HG03457 (cell line): ENCODE data around the gene TECPR2.
A peak's percentile ranks its signal among the peaks of the same experiment; 100 is the strongest.
"Not testable (repeated sequence)": the region's sequence is repeated elsewhere in the genome, so short reads cannot be mapped to it uniquely, and the experiment has no call there.

ENCODE experiments used
- ATAC-seq: cut with Tn5 transposase; IDR thresholded peaks from one replicate; pipeline ENCODE4 v1.9.1; 2021; ENCODE audit warnings: moderate number of reproducible peaks; ENCODE audit not compliant: unreplicated experiment

Gene TECPR2

DNA sequence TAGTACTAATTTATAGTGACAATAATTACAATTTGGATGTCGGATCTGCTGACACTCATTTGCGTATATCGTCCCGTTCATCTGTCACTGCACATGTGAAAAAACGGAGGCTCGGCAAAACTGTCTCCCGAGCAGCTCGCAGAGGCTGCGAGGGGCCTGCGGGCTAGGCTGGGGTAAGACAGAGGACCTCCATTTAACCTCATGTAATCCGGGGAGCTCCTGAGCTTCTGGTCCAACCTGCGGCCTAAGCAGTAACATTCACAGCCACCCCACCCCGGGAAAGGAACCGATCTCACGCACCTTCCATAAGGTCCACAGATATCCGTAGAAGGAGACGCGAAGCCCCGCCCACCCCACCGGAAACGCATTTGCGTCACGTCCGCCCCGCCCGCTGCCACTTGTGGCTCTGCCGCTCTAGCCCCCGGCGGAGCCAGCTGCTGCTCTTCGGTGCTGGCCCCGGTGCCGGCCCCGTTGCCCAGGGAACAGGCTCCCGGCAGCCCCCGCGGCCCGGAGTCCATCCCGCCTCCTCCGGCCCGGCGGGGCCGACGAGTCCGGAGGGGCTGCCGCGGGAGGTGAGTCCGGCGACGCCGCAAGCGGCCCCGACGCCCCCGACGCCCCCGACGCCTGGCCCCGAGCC, at the start of gene TECPR2, which contains the start of gene CINP:
Gene TECPR2 (plus strand): TSS at position 397 of the 637 bp plus-strand sequence. CDS start 13,781 bp downstream, outside the sequence.
Gene CINP (minus strand): TSS at position 346 of the 637 bp plus-strand sequence. CDS start 39 bp downstream, at position 307.
- peak; percentile 76 for ATAC-seq

- ATAC-seq = peak; percentile 53
These were observed 48.3 kb upstream of the TECPR2 start for GRCh38 chr14:102314242-102315011.

DNA sequence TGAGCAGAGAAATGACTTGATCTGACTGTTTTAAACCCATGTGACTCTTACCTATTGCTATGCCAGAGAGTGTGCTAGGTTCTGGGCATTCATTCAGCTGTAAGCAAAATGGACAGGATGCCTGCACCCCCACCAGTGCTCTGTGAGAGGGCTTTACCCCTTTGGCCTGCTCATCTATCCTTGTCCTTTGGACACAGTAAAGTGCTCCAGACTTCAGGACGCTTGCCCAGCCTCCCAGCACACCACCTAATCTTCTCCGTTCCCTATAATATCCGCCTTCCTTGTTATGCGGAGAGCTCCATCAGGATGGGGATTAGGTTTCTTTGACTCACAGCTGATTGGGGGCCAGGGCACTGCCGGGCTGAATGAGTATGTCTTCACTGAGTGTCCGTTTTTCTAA, 47.6 kb upstream of the TECPR2 start:
- ATAC-seq = no peak

DNA sequence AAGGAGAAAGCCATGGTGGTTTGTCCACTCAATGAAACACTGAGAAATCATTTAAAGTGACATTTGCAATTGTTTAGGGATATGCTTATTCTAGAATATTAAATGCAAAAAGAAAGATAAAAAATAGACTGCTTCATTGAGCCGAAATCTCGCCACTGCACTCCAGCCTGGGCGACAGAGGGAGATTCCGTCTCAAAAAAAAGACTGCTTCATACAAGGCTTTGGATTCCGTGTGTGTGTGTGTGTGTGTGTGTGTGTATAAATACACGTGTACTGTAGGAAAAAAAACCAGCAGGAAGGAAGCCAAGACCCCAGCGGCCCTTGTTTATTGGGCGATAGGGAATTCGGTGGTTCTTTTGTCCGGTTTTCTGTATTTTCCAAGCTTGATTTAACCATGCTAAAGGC, 46.4 kb upstream of the TECPR2 start:
- no peak for ATAC-seq

GRCh38 chr14:102316743-102317563, 45.8 kb upstream of the TECPR2 start:
- peak; percentile 56 for ATAC-seq

DNA sequence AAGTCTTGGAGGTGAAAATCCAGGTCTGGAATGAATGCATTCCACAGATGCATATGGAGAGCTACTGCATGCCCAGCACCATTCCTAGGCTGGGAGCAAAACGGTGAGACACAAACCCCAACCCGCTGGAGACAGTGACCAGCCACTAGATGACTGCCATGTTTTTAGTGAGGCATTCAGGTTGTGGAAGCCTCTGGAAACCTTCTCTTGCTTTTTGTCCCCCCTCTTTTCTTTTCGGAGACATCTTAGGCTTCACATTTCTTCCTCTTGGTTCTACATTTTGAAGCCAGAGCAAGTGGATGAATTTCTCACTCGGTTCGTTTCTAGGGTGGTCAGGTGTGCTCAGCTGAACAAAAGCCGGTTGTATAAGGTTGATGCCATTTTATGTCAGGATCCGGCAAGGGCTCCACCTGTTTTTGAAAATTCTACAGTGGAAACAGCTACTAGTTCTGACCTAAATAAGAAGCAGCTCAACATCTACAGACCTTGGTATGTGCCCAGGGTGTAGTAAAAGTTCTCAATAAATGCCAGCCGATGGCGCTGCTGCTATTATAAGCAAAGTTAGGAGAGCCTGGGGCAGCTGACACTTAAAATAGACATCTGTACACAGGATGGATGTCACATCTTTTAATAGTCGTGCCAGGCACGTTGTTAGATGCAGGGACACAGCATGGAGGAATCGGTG, 45.0 kb upstream of the TECPR2 start:
- ATAC-seq = no peak

DNA sequence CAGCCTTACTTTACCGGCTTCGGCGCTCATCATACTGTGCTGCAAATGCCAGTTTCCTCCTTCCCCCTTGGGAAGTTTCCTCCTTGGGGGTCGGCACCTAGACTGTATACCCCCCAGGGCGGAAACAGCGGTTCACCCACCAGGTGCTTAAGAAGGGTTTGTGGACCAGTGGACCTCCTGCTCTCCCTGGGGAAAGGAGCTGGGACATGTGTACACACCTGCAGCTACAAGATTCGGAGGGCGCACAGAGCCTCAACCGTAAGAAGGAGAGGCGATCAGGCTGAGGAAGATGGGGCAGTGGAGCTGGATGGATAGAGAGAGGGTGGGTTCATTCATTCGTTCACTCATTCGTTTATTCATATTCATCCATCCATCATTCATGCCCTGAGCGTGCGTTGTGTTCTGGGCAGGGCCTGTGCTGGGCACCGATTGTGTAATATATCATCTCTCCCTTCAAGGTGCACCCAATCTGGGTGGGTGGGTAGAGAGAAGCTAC, 43.9 kb upstream of the TECPR2 start:
- ATAC-seq = no peak

- peak; percentile 43 for ATAC-seq
These were observed 43.2 kb upstream of the TECPR2 start, which contains the start of gene ZNF839 for GRCh38 chr14:102319351-102320032. Gene ZNF839 (plus strand): TSS chr14:102319746. CDS start chr14:102319766, 20 bp downstream.

DNA sequence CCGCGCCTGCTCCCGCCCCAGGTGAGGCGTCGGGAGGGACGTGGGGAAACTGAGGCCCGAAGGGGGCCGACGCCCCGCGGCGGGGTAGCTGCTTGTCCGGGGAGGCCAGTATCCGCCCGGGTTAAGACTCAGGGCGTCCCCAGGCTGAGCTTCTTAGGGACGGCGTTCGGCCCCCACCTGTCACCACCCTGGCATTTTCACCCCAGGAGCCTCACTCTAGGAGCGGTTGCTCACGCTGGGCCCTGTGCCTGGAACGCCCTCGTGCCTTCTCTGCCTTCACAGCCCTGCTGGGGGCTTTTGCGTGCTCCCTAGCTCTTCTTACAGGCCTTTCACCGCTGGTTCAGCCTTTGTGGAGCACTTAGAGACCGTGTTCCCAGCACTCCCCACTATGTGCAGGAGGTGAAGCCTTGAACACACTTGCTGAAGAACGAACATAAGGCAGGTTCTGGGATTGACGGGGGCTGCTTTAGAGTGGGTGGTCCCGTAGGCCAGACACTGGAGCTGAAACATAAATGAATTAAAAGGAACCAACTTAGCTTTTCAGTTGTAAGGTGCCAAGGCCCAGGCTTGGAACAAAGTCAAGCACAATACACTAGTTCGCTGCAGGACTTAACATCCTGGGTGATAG, 42.6 kb upstream of the TECPR2 start:
- peak; percentile 11 for ATAC-seq

DNA sequence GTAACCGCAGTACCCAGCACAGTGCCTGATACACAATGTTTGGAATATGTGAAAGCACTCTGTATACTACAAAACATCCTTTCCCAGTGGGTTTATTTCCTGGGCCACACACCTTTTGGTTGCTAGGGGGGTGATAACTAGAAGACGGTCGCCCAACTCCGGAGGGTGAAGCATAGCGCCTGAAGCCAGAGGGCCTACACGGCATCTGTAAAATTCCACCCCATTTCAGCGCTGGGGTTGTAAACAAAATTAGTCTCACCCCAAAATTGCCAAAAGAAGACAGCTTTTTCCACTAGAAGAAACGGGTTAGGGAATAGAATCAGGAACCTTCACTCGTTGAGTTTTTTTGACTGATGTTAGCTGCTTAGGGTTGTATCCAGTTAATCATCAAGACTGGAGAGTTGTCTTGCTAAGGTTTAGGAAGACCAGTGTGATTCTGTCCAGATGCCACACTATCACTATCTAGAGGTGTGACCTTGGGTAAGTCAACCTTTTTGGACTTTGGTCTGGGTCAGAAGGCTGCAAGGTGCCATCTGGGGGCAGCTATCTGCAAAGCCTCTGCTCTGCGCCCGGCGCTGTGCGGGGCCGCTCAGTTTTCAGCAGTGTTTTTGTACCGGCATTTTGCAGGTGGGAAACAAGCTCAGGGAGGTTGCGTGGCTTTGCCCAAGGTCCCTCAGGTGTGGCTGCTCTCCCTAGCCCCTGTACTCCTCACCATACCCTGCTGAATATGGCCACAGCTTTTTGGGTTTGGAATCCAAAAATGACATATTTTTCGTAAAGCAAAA, 41.9 kb upstream of the TECPR2 start:
- no peak for ATAC-seq

DNA sequence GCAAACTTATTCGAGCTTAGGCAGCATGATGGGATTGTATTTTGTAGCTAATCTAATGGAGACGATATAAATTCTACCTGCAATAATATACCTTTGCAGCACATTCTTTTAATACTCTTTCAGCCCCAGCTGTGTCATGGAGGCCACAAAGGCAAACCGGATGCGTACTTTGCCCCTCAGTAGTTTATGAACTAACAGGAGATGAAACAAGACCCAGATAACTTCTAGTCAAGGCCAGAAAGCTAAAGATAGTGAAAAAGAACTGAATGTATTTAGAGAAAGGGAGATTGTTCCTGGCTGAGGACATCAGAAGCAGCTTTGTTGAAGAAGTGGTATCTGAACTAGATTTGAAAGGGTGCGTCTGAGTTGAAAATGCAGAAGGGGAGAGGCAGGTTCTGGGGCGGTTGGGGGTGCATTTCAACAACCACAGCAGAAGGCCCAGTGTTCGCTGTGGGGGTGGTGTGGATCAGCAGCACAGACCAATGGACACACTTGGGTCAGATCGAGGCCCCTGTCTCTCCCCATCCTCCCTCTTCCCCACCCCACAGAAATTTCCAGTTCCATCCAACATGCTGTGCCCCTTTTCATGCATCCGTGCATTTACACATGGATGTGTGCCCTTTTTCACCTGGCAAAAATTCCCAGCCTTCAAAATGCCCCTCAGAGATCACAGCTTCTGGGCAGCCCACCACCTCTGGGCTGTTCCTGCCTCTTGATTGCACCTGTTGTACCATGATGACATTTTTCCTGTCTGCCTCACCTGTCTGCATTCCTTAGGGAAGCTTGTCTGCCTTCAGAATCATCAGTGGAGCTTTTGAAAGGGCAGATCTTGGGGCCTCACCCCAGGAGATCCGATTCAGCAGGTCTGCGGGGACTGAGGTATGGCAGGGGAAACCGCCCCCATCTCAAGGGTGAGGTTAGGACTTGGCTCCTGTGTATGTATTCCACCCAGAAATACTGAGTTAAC, 41.0 kb upstream of the TECPR2 start:
- no peak for ATAC-seq

GRCh38 chr14:102323102-102323501, 39.6 kb upstream of the TECPR2 start:
- ATAC-seq = no peak

DNA sequence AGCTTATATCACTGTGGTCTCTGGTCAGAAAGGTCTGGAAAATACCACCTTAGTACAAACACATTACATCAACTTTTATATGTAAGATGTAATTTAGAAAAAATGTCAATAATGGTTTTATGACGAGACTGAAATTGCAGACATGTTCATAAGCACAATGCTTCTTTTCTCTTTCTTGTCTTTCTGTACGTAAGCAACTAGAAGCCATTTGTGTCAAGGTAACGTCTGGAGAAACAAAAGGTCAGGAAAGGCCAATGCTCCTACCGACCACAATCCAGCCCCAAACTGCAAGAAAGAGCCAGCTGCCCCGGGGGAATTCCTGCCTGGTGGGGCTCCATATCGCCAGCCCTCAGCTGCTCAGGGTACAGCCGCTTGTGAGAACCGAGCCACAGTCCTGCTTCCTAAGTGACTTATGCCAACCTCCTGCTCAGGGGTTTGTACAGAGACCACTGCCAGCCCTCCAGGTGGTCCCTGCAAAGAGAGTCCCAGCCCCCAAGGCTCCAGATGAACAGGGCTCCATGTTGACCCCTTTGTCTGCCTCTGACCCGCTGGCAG, 36.9 kb upstream of the TECPR2 start:
- no peak for ATAC-seq

DNA sequence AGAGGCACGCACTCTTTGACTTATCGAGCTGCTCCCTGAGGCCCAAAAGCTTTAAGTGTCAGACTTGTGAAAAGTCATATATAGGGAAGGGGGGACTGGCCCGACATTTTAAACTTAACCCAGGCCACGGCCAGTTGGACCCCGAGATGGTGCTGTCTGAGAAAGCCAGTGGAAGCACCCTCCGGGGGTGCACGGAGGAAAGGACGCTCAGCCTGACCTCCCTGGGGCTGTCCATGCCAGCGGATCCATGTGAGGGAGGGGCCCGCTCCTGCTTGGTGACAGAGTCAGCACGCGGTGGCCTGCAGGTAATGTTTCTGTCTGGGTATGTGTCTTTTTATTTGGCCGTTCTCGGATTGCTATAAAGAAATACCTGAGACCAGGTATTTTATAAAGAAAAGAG, 36.2 kb upstream of the TECPR2 start:
- no peak for ATAC-seq

- ATAC-seq = not testable (repeated sequence)
These were observed 33.4 kb upstream of the TECPR2 start for GRCh38 chr14:102329381-102329780.

DNA sequence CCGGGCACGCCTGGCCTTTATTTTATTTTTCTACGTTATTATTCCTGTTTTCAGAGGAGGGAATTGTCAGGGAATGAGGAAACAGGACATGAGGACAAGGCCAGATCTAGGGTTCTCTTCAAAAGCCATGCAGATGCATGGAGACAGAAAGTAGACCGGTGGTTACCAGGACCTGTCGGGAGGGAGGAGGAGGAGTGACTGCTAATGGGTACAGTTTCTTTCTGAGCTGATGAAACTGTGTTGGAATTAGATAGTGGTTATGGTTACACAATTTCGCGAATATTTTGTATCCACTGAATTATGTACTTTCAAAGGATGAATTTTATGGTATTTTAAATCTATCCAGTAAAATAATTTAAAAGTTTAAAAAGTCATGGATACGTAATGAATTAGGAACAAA, 31.9 kb upstream of the TECPR2 start:
- ATAC-seq = no peak

DNA sequence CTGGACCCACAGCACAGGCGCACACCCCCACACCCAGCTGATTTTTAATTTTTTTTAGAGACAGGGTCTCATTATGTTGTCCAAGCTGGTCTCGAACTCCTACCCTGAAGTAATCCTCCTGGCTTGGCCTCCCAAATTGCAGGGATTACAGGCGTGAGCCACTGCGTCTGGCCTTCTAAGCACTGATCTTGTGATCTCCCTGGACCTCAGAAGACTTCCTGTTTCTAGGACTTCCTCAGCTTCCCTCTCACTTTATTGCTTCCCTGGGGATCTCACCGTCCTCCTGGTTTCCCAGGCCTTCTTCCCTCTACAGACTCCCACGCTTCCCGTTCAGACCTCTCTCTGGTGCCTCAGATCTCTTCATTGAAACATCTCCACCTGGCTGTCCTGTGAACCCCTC, 29.4 kb upstream of the TECPR2 start:
- no peak for ATAC-seq
